ENCODE data around the gene FBXW9.
"Not testable (repeated sequence)": the region's sequence is repeated elsewhere in the genome, so short reads cannot be mapped to it uniquely, and the experiment has no call there.

The FBXW9 gene

GRCh38 chr19:12685831-12686230 lies 10.6 kb downstream of the FBXW9 start:
- no peak for FAIRE-seq
- DNase-seq (ENCODE audit: insufficient read length, low spot score): no peak

DNA sequence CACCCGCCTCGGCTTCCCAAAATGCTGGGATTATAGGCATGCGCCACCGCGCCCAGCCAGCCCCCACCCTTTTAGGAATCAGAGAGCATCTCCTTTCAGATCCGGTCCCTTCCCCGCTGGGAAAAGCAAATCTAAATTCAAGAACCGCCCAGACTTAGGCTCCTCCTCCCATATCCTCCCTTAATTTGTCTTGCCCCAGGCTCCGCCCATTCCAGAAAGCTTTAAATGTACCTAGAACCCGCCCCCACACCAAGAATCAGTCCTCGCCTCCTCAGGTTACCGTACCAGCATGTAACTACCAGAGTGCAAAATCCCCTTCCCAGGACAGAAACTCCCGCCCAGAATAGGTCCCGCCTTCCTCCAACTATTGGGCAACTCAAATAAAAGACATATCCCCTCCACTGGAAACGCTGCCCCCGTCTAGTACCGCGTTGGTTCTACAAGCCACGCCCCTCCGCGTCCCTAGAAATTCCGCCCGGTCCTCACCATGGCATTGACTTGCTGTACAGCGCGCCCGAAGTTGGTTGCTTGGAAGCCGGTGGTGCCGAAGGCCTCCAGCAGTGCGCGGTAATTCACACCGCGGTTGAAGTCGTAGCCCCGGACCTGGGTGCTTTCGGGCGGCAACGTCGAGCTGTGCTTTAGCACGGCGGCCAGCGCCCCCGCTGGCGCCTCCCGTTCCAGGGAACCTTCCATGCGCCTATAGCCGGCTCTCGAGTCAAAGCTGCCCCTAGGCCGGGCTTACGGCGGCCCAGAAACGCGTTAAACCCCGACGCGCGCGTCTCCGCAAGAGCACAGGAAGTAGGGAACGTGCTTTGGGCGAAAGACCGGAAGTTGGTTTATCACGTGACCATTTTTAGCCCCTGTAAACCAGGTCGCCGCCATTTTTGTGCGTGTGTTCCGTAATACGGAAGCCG lies 15.1 kb downstream of the FBXW9 start, which contains the start of gene DHPS:
Gene DHPS, minus strand, starts transcription at position 807 of the 914 bp plus-strand sequence. Its CDS starts 114 bp downstream, at position 693.
- DNase-seq (ENCODE audit: insufficient read length, low spot score): peak; percentile 97

GRCh38 chr19:12680034-12680433 lies 16.4 kb downstream of the FBXW9 start:
- FAIRE-seq: no peak
- no peak for DNase-seq (ENCODE audit: insufficient read length, low spot score)

More for the DNA sequence above, 15.1 kb downstream of the FBXW9 start, which contains the start of gene DHPS:
- FAIRE-seq: peak; percentile 94

GRCh38 chr19:12678039-12678438 lies 18.4 kb downstream of the FBXW9 start:
- FAIRE-seq; DNase-seq (ENCODE audit: insufficient read length, low spot score): not testable (repeated sequence)

- DNase-seq (ENCODE audit: insufficient read length, low spot score): no peak
- FAIRE-seq: no peak
Observed at GRCh38 chr19:12676928-12677327, 19.5 kb downstream of the FBXW9 start.

GRCh38 chr19:12676384-12676792 lies 20.0 kb downstream of the FBXW9 start:
- FAIRE-seq (no peak), DNase-seq (ENCODE audit: insufficient read length, low spot score) (peak; percentile 87)

DNA sequence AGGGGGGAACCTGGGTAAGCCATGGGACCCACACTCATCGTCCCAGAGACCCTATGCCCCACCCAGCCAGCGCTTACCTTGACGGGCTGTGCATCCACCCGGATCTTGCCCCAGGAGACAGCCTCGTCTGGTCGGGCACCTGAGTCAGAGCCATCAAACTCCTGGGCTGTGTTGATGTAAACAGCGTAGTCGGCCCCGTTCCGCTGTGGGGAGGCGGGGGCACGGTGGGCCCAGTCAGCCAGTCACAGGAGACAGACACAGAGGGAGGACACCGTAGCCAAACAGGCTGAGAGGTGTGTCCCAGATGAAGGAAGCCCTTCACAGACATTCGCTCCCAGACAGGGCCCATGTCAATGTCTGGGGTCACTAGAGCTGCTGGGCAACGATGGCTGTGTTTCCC lies 20.5 kb downstream of the FBXW9 start:
- no peak for FAIRE-seq
- DNase-seq (ENCODE audit: insufficient read length, low spot score): no peak

DNA sequence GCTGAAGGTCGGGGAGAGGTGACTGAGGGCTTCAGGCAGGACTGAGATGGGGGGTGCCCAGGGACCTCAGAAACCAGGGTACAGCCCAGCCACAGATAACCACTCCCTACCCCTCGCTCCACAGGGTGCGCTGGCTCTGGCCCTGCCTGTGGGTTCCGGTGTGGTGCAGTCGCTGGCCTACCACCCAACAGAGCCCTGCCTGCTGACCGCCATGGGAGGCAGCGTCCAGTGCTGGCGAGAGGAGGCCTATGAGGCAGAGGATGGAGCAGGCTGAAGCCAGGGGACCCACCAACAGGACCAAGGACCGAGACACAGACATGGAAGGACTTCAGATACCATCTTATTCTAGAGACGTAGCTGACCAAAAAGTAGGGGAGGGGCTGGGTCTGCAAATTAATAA lies 21.0 kb downstream of the FBXW9 start:
- FAIRE-seq (no peak), DNase-seq (ENCODE audit: insufficient read length, low spot score) (no peak)

GRCh38 chr19:12672744-12673143 lies 23.7 kb downstream of the FBXW9 start:
- FAIRE-seq (peak; percentile 9), DNase-seq (ENCODE audit: insufficient read length, low spot score) (no peak)

GRCh38 chr19:12670159-12670928 lies 26.1 kb downstream of the FBXW9 start:
- no peak for FAIRE-seq

DNA sequence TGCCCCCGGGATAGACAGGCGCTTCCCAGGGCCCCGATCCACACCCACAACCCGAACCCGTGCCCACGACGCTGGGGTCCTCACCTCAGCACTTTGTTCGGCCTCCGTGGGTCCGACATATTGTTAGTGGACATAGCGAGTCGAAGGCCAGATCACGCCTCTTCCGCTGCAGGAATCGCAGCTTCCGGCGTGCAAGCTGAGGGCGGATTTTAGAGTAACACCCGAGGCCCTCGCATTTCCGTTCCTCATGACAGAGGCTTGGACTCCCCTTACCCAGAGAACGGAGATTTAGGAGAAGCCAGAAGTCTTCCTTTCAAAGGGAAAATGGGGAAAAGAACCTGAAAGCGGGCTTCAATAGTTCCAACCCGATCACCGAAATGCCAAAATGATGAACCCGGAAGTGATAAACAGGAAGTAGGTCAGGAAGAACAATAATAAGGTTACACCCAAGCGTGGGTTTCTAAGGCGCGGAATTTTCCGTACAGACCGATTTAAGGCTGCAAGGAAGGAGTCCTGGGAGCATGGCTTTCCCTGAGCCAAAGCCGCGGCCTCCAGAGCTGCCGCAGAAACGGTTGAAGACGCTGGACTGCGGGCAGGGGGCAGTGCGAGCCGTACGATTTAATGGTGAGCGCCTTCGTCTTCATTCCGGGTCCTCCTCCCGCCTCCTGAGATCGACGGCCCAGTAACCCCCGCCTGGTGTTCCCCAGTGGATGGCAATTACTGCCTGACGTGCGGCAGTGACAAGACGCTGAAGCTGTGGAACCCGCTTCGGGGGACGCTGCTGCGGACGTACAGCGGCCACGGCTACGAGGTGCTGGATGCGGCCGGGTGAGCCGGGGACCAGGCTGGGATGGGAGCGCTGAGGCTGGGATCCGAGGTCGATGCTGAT lies 26.9 kb downstream of the FBXW9 start:
- peak; percentile 86 for DNase-seq (ENCODE audit: insufficient read length, low spot score)
- FAIRE-seq: peak; percentile 88

More at GRCh38 chr19:12670159-12670928, 26.1 kb downstream of the FBXW9 start:
- no peak for DNase-seq (ENCODE audit: insufficient read length, low spot score)

GRCh38 chr19:12668932-12669269 lies 27.5 kb downstream of the FBXW9 start:
- DNase-seq (ENCODE audit: insufficient read length, low spot score) (peak; percentile 33), FAIRE-seq (peak; percentile 16)

DNA sequence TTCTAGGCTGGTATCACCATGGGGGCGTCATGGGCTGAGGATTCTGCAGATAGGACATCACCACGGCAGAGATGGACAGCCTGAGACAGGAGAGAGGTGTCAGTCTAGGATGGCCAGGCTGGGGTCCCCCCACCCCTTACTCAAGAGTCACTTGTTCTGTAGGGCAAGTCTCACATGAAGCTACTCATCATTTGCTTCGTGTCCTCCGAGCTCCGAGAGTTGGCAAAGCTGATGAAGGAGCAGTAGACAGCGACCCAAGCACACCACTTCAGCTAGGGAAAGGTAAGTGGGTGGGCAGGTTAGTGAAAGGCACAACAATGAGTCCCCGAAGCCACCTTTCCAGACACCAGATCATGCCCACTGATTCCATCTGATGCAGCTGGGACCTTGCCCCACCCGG lies 28.1 kb downstream of the FBXW9 start:
- no peak for FAIRE-seq
- no peak for DNase-seq (ENCODE audit: insufficient read length, low spot score)

GRCh38 chr19:12667731-12668302 lies 28.6 kb downstream of the FBXW9 start:
- DNase-seq (ENCODE audit: insufficient read length, low spot score) (no peak), FAIRE-seq (no peak)

DNA sequence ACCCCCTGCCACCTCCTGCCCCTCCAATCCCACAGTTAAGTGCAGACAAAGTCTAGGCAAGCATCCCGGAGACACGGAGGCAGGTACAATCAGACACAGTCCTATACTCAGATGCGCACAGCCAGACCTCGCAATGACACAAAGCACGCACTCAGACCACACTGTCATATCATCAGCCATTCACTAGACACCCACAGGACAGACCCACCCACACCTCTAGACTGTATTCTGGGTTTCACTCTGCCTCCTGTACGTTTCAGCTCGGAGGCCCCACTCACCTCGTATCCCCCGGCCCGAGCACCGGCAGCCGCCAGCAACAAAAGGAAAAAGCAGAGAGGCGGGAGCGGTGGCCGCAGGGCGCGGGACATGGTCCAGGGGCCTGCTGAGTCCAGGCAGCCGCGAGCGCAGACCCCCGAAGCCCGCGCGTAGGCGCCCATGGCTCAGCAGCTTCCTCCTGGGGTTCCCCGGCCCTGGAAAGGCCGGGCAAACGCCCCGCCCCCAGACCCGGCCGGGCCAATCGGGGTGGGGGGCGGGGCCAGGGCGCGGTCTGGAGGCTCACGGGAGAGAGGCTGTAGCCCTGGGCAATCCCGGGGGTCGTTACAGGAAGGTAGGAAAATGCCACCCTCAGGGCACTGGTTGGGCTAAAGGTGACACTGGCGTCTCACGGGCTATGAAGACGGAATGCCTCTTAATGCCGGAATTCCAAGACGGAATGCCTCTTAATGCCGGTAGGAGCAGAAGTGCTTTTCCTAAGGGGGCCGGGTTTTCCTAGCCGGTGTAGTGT lies 30.0 kb downstream of the FBXW9 start, which contains the start of the genes MAN2B1 and WDR83:
Gene MAN2B1, minus strand, starts transcription at position 478 of the 784 bp plus-strand sequence. Its CDS starts 41 bp downstream, at position 437.
Gene WDR83, plus strand, starts transcription at position 543 of the 784 bp plus-strand sequence. CDS start 2,984 bp downstream, outside the sequence.
- DNase-seq (ENCODE audit: insufficient read length, low spot score) (peak; percentile 93), FAIRE-seq (peak; percentile 28)

- DNase-seq (ENCODE audit: insufficient read length, low spot score) (no peak), FAIRE-seq (no peak)
Observed at GRCh38 chr19:12665671-12666264, 30.7 kb downstream of the FBXW9 start.

DNA sequence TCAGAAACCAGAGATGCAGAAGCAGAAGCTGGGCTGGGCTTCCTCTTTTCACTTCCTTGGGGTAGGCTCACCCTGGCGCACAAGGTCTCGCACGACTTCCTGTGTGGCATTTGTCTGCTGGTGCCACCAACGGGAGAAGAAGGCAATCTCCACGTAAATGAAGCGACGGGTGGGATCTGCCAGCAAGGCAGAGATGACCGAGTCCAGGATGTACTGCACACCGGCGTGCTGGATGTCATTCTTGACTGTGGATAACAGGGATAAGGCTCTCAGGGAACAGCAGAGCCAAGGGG lies 31.2 kb downstream of the FBXW9 start:
- DNase-seq (ENCODE audit: insufficient read length, low spot score) (no peak), FAIRE-seq (no peak)

DNA sequence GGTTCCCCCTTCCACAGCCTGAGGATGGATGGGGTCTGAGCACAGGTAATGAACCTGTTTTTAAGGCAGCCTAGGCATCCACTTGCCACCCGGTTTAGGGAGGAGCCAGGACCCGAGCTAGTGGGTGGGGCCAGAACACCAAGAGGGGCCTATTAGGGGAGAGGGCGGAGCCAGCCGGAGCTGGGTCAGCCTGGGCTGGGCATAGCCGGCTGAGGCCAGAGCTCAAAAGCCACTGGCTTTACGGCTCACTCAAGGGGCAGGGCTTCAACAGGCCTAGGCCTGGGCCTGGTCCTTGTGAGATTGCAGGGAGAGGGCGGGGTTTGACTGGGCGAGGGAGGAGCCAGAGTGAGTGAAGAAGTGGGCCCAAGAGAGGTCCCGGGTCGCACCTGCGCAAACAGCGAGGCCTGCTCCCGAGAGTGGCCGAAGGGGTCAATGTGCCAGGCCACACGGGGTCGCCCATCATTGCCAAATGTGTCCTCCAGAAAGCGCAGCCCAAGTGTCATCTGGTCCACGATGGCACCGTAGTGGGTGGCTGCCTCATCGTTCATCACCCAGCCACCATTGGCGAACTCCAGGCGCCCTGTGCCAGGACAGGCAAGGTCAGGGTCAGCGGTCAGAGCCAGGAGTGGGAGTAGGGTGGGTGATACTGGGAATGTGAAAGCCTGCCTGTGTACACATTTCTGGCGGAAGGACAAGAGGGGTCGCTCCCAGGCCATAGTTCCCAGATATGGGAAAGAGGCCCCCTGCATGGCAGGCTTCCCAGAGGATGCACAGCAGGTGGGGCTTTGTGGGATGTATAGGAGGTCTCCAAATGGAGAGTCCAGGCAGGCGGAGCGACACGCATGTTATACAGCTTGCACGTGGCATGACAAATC lies 31.8 kb downstream of the FBXW9 start:
- DNase-seq (ENCODE audit: insufficient read length, low spot score) (no peak), FAIRE-seq (no peak)

Data from HTR-8/SVneo (cell line).